Epithelial cell of esophagus (primary cell): ENCODE measurements around the gene STRA6.

Experiments
- DNase-seq: peaks from one replicate; pipeline ENCODE4 v3.0.0; 2010; ENCODE audit warnings: low read depth
- H3K4me3 ChIP-seq: 2 replicates; pipeline ENCODE4 v1.5.1; 2011; ENCODE audit warnings: mild to moderate bottlenecking, low read length, control low read depth
- CTCF ChIP-seq: IDR thresholded peaks from 2 replicates; pipeline ENCODE4 v1.5.1; 2011; ENCODE audit warnings: low read depth, mild to moderate bottlenecking, low read length, control low read depth, inconsistent platforms; ENCODE audit not compliant: insufficient read depth; ENCODE audit errors: missing control alignments

STRA6 gene

GRCh38 chr15:74235962-74236361 lies 33.4 kb upstream of the STRA6 start, which contains the start of gene CCDC33:
Gene CCDC33, plus strand, starts transcription at chr15:74236326. Its CDS starts 394 bp downstream, at chr15:74236720.
- no peak for DNase-seq
- H3K4me3 ChIP-seq = no peak within 1 kb of the TSS
- no peak for TF ChIP-seq CTCF

GRCh38 chr15:74234598-74234875 lies 31.9 kb upstream of the STRA6 start:
- H3K4me3 ChIP-seq = no peak overlapping the region
- no peak for TF ChIP-seq CTCF
- DNase-seq = no peak

- no peak for TF ChIP-seq CTCF
- no peak for DNase-seq
- no peak overlapping the region for H3K4me3 ChIP-seq
Measured at GRCh38 chr15:74233851-74234597, 31.4 kb upstream of the STRA6 start.

- TF ChIP-seq CTCF = no peak
- H3K4me3 ChIP-seq = no peak overlapping the region
Measured at GRCh38 chr15:74233373-74233772, 30.8 kb upstream of the STRA6 start.

GRCh38 chr15:74231475-74231874 lies 28.9 kb upstream of the STRA6 start:
- H3K4me3 ChIP-seq = no peak overlapping the region
- no peak for DNase-seq
- no peak for TF ChIP-seq CTCF

More at GRCh38 chr15:74233373-74233772, 30.8 kb upstream of the STRA6 start:
- no peak for DNase-seq

- no peak for DNase-seq
- no peak overlapping the region for H3K4me3 ChIP-seq
- no peak for TF ChIP-seq CTCF
Measured at GRCh38 chr15:74229686-74230085, 27.1 kb upstream of the STRA6 start.

- no peak for TF ChIP-seq CTCF
- H3K4me3 ChIP-seq = no peak overlapping the region
- DNase-seq = no peak
Measured at GRCh38 chr15:74228723-74229081, 26.1 kb upstream of the STRA6 start.
